SH-SY5Y (cell line): Measurements from ENCODE around the gene CLMN.

Experiments used
- GATA2 ChIP-seq: IDR thresholded peaks from 2 replicates; pipeline ENCODE4 v1.6.1; 2011; ENCODE audit warnings: mild to moderate bottlenecking, low read depth, low read length
- GATA3 ChIP-seq: IDR thresholded peaks from 2 replicates; pipeline ENCODE4 v1.6.1; 2011; ENCODE audit warnings: low read depth, mild to moderate bottlenecking, low read length, moderate library complexity

- TF ChIP-seq GATA2 (no peak), GATA3 (no peak)
These were observed 21.9 kb upstream of the CLMN start for GRCh38 chr14:95341564-95341963.
